Sigmoid colon (tissue), 7 donors: ENCODE data around the gene OPA3. TPM values are rescaled to one million over a fixed set of nuclear protein-coding genes. Genes with fewer than 3 reads are reported as not detected.

Experiments
- DNase-seq: peaks from one replicate; pipeline ENCODE4 v3.0.0-alpha.2; 2019
- H3K27ac ChIP-seq, 4 donors: fragments of 200-600 bp; sonication (generic); one replicate each; pipeline ENCODE4 v1.5.1; 2016 to 2019; ENCODE audit warnings: mild to moderate bottlenecking in 1 of 4
- H3K27me3 ChIP-seq, 3 donors: fragments of 200-600 bp; sonication (generic); one replicate each; pipeline ENCODE4 v1.5.1; 2019; ENCODE audit warnings: mild to moderate bottlenecking in 1 of 3
- H3K36me3 ChIP-seq, 4 donors: fragments of 200-600 bp; sonication (generic); one replicate each; pipeline ENCODE4 v1.5.1; 2016 to 2019
- H3K4me1 ChIP-seq, 4 donors: fragments of 200-600 bp; sonication (generic); one replicate each; pipeline ENCODE4 v1.5.1; 2017 to 2019
- H3K4me3 ChIP-seq, 4 donors: fragments of 200-600 bp; sonication (generic); one replicate each; pipeline ENCODE4 v1.5.1; 2017 to 2019; ENCODE audit warnings: mild to moderate bottlenecking in 2 of 4, moderate library complexity in 1 of 4
- H3K9me3 ChIP-seq, 4 donors: fragments of 200-600 bp in 3 of 4; sonication (generic) in 3 of 4; one replicate each; pipeline versions ENCODE4 v1.5.1 to v1.6.1; 2013 to 2019
- EP300 ChIP-seq, 4 donors: sonication (generic); formaldehyde crosslinking; IDR thresholded peaks; one replicate each; pipeline ENCODE4 v1.6.1; 2017; ENCODE audit warnings: antibody characterized with exemption in 4 of 4
- POLR2A ChIP-seq, 2 donors: fragments of 450-650 bp; IDR thresholded peaks; one replicate each; pipeline ENCODE4 v1.6.1; 2016; ENCODE audit warnings: antibody characterized with exemption in 2 of 2, mild to moderate bottlenecking in 2 of 2, moderate library complexity in 2 of 2
- POLR2AphosphoS5 ChIP-seq, 4 donors: sonication (generic); formaldehyde crosslinking; IDR thresholded peaks; one replicate each; pipeline ENCODE4 v1.6.1; 2017; ENCODE audit warnings: antibody characterized with exemption in 4 of 4
- WGBS, 2 donors: extraction: QIAGEN DNeasy Blood & Tissue Kit; methylation state at CpG; one replicate each; pipeline ENCODE4 v1.1.7; 2013; 5-methylcytosine and 5-hydroxymethylcytosine counted together
- intact Hi-C: fragments of 100-400 bp; cut with DNase I; formaldehyde crosslinking; loops from one replicate; pipeline ENCODE4 v1.15.1; 2023
- polyA plus RNA-seq, 3 donors: library from polyadenylated mRNA; stranded (reverse); fragments of 200-250 nt; gene quantifications; one replicate each; pipeline ENCODE4 v1.2.3, GENCODE V29; 2013
- total RNA-seq, 4 donors: library from RNA; depleted of rRNA; stranded (reverse); fragments of >200 nt; gene quantifications; one replicate each; pipeline ENCODE4 v1.1.0, GENCODE V29; 2016
- TF ChIP-seq, protein P1 (sequence below), 4 experiments: fragments of 450-650 bp in 3 of 4; fragments of 200-600 bp in 1 of 4; IDR thresholded peaks; one replicate each; pipeline ENCODE4 v1.5.1; 2016 to 2019; ENCODE audit warnings: antibody characterized with exemption in 4 of 4, mild to moderate bottlenecking in 3 of 4, moderate library complexity in 2 of 4
- donor health status: healthy with polysubstance abuse.
- donor health status: Bipolar disorder and iron deficiency.
- donor health status: healthy.

The OPA3 gene
- total and polyA plus RNA-seq, 7 donors, result 3.0 to 11.3 (median 7.2) TPM

DNA sequence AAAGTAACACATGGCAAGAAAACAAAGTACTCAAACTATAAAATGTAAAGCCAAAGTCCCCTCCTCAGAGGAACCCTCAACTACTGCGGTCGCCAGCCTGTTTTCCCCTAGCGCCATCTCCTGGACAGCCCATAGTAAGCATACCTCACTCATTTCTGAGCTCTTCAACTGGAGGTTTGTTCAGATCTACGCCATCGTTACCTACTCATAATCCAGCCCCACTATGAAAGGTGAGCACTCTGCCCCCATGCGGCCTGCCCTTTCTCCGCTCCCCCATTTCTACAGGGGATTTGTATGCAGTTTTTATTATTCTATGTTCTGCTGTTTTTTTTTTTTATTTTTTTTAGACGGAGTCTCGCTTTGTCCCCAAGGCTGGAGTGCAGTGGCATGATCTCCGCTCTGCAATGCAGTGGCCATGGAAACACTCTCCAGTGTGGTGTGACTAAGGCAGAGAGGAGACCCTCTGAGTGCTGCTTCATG, 26.2 kb downstream of the OPA3 start:
- Histone ChIP-seq H3K36me3 (peaks cover 0 to 2% (median under 1%) of the 10 kb centered on the region in 4 donors), H3K27ac (no peak overlapping the region)
- WGBS, 2 donors, result 33 to 35% methylated on average over 10 of the region's 10 CpGs

DNA sequence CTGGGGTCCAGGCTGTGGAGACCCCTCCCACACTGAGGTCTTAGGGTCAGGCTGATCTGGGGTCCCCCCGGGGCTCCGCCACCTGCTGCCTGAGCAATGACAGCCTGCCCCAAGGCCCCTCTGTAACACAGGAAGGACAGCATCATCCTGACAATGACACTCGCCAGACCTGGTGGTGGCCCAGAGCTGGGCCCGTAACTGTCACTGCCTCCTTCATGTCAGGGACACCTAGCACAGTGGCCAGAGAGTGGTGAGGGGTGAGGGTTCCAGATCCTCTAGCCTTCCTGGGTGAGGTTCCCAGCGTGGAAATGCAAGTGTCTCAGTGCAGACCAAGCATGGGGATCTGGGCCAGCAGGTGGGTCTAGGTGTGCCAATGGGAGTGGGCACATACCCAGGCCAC, 27.8 kb downstream of the OPA3 start:
- Histone ChIP-seq H3K36me3 (peaks cover 0 to 10% (median 3%) of the 10 kb centered on the region in 4 donors), H3K27me3 (no peaks in the 10 kb centered on the region), H3K4me1 (peaks cover 0 to 6% (median 0%) of the 10 kb centered on the region in 4 donors), H3K27ac (no peak overlapping the region), H3K9me3 (no peaks in the 10 kb centered on the region), H3K4me3 (no peak overlapping the region)
- TF ChIP-seq POLR2AphosphoS5 (IDR thresholded peaks at IDR 0.05), result no peak
- no peak for TF ChIP-seq EP300 (IDR thresholded peaks at IDR 0.05)
- no peak for TF ChIP-seq POLR2A (IDR thresholded peaks at IDR 0.05)
- TF ChIP-seq, protein P1, sequence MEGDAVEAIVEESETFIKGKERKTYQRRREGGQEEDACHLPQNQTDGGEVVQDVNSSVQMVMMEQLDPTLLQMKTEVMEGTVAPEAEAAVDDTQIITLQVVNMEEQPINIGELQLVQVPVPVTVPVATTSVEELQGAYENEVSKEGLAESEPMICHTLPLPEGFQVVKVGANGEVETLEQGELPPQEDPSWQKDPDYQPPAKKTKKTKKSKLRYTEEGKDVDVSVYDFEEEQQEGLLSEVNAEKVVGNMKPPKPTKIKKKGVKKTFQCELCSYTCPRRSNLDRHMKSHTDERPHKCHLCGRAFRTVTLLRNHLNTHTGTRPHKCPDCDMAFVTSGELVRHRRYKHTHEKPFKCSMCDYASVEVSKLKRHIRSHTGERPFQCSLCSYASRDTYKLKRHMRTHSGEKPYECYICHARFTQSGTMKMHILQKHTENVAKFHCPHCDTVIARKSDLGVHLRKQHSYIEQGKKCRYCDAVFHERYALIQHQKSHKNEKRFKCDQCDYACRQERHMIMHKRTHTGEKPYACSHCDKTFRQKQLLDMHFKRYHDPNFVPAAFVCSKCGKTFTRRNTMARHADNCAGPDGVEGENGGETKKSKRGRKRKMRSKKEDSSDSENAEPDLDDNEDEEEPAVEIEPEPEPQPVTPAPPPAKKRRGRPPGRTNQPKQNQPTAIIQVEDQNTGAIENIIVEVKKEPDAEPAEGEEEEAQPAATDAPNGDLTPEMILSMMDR (IDR thresholded peaks at IDR 0.05), result no peak
- intact Hi-C loops, result loop anchor here (5.0 kb wide), 1 partner anchor 35 kb away; no protein-coding TSS in a partner anchor
- no peak for DNase-seq
- 90 to 91% methylated on average over 5 of the region's 5 CpGs for WGBS, 2 donors

More for the DNA sequence above, 26.2 kb downstream of the OPA3 start:
- intact Hi-C loops, result loop anchor here (5.0 kb wide), 1 partner anchor 36 kb away; no protein-coding TSS in a partner anchor
- Histone ChIP-seq H3K4me3 (no peak overlapping the region), H3K9me3 (no peaks in the 10 kb centered on the region), H3K4me1 (peaks cover 0 to 6% (median 0%) of the 10 kb centered on the region in 4 donors), H3K27me3 (no peaks in the 10 kb centered on the region)
- TF ChIP-seq POLR2A (IDR thresholded peaks at IDR 0.05) (no peak), POLR2AphosphoS5 (IDR thresholded peaks at IDR 0.05) (no peak), EP300 (IDR thresholded peaks at IDR 0.05) (no peak)
- TF ChIP-seq, protein P1 (IDR thresholded peaks at IDR 0.05), result peak; percentile 11 to 37 (median 27)
- DNase-seq, result no peak

DNA sequence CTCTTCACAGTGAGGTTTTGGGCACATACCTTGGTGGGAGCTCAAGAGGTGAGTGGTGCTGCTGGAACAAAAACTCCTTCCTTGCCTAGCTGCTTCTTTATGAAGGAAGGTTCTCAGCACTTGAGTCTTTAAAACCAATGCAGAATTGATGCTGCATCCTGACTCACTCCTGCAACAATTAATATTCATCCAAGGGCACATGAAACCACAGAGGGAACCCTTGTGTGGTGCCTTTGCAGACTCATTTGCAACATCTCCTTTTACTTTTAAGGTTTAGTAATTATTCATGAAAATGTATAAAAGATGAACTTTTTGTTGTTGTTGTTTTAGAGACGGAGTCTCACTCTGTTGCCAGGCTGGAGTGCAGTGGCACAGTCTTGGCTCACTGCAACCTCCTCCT, 30.1 kb downstream of the OPA3 start:
- TF ChIP-seq EP300 (IDR thresholded peaks at IDR 0.05) (no peak), POLR2A (IDR thresholded peaks at IDR 0.05) (no peak), POLR2AphosphoS5 (IDR thresholded peaks at IDR 0.05) (no peak)
- TF ChIP-seq, protein P1 (IDR thresholded peaks at IDR 0.05), result no peak
- Histone ChIP-seq H3K27me3 (no peaks in the 10 kb centered on the region), H3K9me3 (no peaks in the 10 kb centered on the region), H3K4me3 (no peak overlapping the region), H3K36me3 (peaks cover 0 to 10% (median 3%) of the 10 kb centered on the region in 4 donors), H3K27ac (no peak overlapping the region), H3K4me1 (peaks cover 0 to 6% (median 0%) of the 10 kb centered on the region in 4 donors)
- intact Hi-C loops, result no loop called here
- 90 to 92% methylated on average over 1 of the region's 1 CpG for WGBS, 2 donors
- DNase-seq, result no peak

DNA sequence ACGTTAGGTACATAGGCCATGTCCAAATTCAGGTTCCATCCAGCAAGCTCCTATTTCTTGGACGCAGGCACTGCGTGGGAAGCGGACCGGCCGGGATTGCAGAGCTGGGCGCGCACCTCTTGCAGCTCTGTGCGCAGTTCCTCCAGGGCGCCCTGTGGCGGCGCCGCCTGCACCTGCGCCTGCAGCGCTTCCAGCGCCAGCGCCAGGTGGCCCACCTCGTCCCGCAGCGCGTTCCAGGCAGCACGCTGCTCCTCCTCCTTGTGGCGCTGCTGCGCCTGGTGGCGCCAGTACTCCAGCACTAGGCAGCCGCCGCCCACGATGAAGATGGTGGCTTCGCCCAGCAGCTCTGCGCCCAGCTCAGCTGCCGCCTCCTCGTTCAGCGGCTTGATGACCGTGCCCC, 31.1 kb downstream of the OPA3 start:
- peaks cover 0 to 4% (median 0%) of the 10 kb centered on the region in 4 donors for H3K4me1 ChIP-seq
- no peaks in the 10 kb centered on the region for H3K27me3 ChIP-seq
- 19 to 74% methylated on average over 34 of the region's 34 CpGs for WGBS, 2 donors
- peaks cover 0 to 10% (median 3%) of the 10 kb centered on the region in 4 donors for H3K36me3 ChIP-seq
- no peak overlapping the region for H3K4me3 ChIP-seq
- H3K9me3 ChIP-seq, result no peaks in the 10 kb centered on the region
- DNase-seq, result no peak
- no peak for TF ChIP-seq POLR2AphosphoS5 (IDR thresholded peaks at IDR 0.05)
- TF ChIP-seq, protein P1 (IDR thresholded peaks at IDR 0.05), result no peak
- no peak for TF ChIP-seq POLR2A (IDR thresholded peaks at IDR 0.05)
- TF ChIP-seq EP300 (IDR thresholded peaks at IDR 0.05), result no peak
- no peak overlapping the region for H3K27ac ChIP-seq
- intact Hi-C loops, result no loop called here
